ENCODE results near the gene WDR49. TPM values are rescaled to one million over a fixed set of nuclear protein-coding genes. Genes with fewer than 3 reads are reported as not detected.

The WDR49 gene
- total RNA-seq, 1 experiment from 2014 or later: 1.3 TPM

DNA sequence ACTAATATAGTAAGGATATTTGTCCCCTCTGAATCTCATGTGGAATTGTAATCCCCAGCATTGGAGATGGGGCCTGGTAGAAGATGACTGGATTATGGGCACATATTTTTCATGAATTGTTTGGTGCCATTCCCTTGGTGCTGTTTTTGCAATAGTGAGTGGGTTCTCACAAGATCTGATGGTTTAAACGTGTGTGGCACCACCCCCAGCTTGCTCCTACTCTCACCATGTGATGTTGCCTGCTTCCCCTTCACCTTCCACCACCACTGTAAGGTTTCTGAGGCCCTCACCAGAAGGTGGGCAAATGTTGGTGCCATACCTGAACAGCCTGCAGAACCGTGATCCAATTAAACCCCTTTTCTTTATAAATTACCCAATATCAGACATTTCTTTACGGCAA lies 151.8 kb downstream of the WDR49 start:
- no peak overlapping the region for H2BK15ac ChIP-seq (ENCODE audit: low read depth, low read length)
- H2BK5ac ChIP-seq (ENCODE audit: insufficient read length, low read length): no peak overlapping the region
- H3K36me3 Mint-ChIP-seq (ENCODE audit: insufficient read depth in 1 of 3, low read depth in 3 of 3): peaks cover 0 to 2% (median 0%) of the 10 kb centered on the region in 3 experiments; a peak in 3 of 7 replicates
- no peaks in the 10 kb centered on the region for H3K23me2 ChIP-seq (ENCODE audit: insufficient read length, low read depth, low read length, poor library complexity, severe bottlenecking)
- H2BK12ac ChIP-seq (ENCODE audit: insufficient read length, low read depth, low read length): no peak overlapping the region
- no CpG with 5 or more reads among the region's 3 CpGs for WGBS (ENCODE audit: extremely low coverage, insufficient read length, low lambda C conversion rate)
- H3K79me2 ChIP-seq (ENCODE audit: insufficient read depth, low read length): no peaks in the 10 kb centered on the region
- no peak overlapping the region for H2BK120ac ChIP-seq (ENCODE audit: low read depth, low read length, poor library complexity, severe bottlenecking)
- H3K18ac ChIP-seq (ENCODE audit: insufficient read length, low read depth, low read length): no peak overlapping the region
- H3K56ac ChIP-seq (ENCODE audit: insufficient read length, low read depth, low read length): no peak overlapping the region
- H2BK20ac ChIP-seq (ENCODE audit: low read depth, low read length, poor library complexity, severe bottlenecking): no peak overlapping the region
- TF ChIP-seq, protein P1, sequence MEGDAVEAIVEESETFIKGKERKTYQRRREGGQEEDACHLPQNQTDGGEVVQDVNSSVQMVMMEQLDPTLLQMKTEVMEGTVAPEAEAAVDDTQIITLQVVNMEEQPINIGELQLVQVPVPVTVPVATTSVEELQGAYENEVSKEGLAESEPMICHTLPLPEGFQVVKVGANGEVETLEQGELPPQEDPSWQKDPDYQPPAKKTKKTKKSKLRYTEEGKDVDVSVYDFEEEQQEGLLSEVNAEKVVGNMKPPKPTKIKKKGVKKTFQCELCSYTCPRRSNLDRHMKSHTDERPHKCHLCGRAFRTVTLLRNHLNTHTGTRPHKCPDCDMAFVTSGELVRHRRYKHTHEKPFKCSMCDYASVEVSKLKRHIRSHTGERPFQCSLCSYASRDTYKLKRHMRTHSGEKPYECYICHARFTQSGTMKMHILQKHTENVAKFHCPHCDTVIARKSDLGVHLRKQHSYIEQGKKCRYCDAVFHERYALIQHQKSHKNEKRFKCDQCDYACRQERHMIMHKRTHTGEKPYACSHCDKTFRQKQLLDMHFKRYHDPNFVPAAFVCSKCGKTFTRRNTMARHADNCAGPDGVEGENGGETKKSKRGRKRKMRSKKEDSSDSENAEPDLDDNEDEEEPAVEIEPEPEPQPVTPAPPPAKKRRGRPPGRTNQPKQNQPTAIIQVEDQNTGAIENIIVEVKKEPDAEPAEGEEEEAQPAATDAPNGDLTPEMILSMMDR (conservative IDR thresholded peaks at IDR 0.05): no peak
- H3K4me1 ChIP-seq (ENCODE audit: insufficient read depth, low read length): no peaks in the 10 kb centered on the region
- H3K4me3 Mint-ChIP-seq: no peak overlapping the region
- peaks cover 10% of the 10 kb centered on the region in 2 experiments for H3K4me1 Mint-ChIP-seq
- no peaks in the 10 kb centered on the region for H3K9me3 ChIP-seq (ENCODE audit: control insufficient read depth, low read depth, low read length)
- H2AK5ac ChIP-seq (ENCODE audit: insufficient read length, low read length): no peak overlapping the region
- no peak overlapping the region for H4K5ac ChIP-seq (ENCODE audit: insufficient read length, low read depth, low read length)
- no peak overlapping the region for H3K4me2 ChIP-seq (ENCODE audit: insufficient read depth, insufficient read length, low read length)
- H3K27ac Mint-ChIP-seq: no peak overlapping the region
- H3K79me1 ChIP-seq (ENCODE audit: insufficient read depth, low read depth, low read length, poor library complexity, severe bottlenecking): no peaks in the 10 kb centered on the region
- H3T11ph ChIP-seq (ENCODE audit: low read length): no peak overlapping the region
- H3K4ac ChIP-seq (ENCODE audit: low read depth, low read length): no peak overlapping the region
- no peak overlapping the region for H4K91ac ChIP-seq (ENCODE audit: insufficient read length, low read depth, low read length)
- no peak overlapping the region for H3K14ac ChIP-seq (ENCODE audit: insufficient read depth, low read length)
- H3K27ac ChIP-seq (ENCODE audit: insufficient read length, low read depth, low read length): no peak overlapping the region
- H2AFZ ChIP-seq (ENCODE audit: low read length): no peak overlapping the region
- no peak overlapping the region for H3K23ac ChIP-seq (ENCODE audit: insufficient read length, low read depth, low read length)
- no peaks in the 10 kb centered on the region for H3K9me3 Mint-ChIP-seq
- H3K27me3 ChIP-seq (ENCODE audit: insufficient read depth, low read length): no peaks in the 10 kb centered on the region
- H3K27me3 Mint-ChIP-seq (ENCODE audit: low read depth): no peaks in the 10 kb centered on the region
- H3K9ac ChIP-seq (ENCODE audit: extremely low read depth, insufficient read length, low read length): no peak overlapping the region
- no peaks in the 10 kb centered on the region for H4K20me1 ChIP-seq (ENCODE audit: control insufficient read depth, insufficient read depth, insufficient read length)
- DNase-seq: no peak
- no peak overlapping the region for H4K8ac ChIP-seq (replicated peaks; ENCODE audit: insufficient read length, low read depth, low read length)

Measured in H9 (cell line).